ENCODE data around the gene DNM3.
"Not testable (repeated sequence)": the region's sequence is repeated elsewhere in the genome, so short reads cannot be mapped to it uniquely, and the experiment has no call there.

The DNM3 gene

DNA sequence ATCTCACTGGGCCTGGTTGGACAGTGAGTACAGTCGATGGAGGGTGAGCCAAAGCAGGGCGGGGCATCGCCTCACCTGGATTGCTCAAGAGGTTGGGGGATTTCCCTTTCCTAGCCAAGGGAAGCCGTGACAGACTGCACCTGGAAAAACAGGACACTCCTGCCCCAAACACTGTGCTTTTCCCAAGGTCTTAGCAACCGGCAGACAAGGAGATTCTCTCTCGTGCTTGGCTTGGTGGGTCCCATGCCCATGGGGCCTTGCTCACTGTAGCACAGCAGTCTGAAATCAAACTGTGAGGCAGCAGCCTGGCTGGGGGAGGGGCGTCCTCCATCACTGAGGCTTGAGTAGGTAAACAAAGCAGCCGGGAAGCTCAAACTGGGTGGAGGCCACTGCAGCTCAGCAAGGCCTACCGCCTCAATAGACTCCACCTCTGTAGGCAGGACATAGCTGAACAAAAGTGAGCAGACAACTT lies 590.5 kb downstream of the DNM3 start (continued):
- TF ChIP-seq ZNF335 (tag by site-specific recombination; conservative IDR thresholded peaks at IDR 0.05), result no peak
- TF ChIP-seq ZNF621 (tag by site-specific recombination; IDR thresholded peaks at IDR 0.05), result no peak

GRCh38 chr1:172437183-172437582 lies 595.9 kb downstream of the DNM3 start:
- POLR2A ChIA-PET; H3K4me3 ChIP-seq (ENCODE audit: low read depth, low read length); H3K4me1 ChIP-seq (ENCODE audit: control insufficient read depth, insufficient read depth, low read length); H3K27ac ChIP-seq (ENCODE audit: extremely low read depth, low read depth, low read length); H3K9me3 ChIP-seq (ENCODE audit: control insufficient read depth, insufficient read depth, low read depth, low read length): not testable (repeated sequence)
- CTCF ChIA-PET, result interaction anchor here (0.6 kb wide), 1 partner anchor 15 kb away, joined by 3 read pairs; no protein-coding TSS in a partner anchor
- peak; percentile 79 for TF ChIP-seq ZNF146 (tag by site-specific recombination; IDR thresholded peaks at IDR 0.05)
- H3K36me3 ChIP-seq (ENCODE audit: control insufficient read depth in 2 of 2, insufficient read depth in 1 of 2, low read length in 2 of 2), result peaks cover 0 to 15% of the 10 kb centered on the region in 2 experiments; a peak in 1 of 3 replicates

DNA sequence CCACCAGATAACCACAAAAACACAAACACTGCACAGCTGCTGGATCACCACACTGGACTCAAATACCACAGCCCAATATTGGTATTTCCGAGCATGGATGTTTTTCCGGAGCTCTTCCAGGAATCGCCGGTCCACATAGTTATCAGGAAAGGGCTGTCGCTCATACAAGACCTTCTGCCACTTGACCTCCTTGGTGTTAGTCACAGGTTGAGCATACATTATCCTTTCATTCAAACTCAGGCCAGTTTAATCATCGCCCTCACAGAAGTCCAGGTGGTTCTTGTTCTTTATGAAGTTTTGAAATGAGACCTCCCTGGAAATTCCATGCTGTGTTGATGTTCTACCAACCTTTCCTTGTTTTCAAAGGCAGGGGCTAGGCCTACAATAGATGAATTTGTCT lies 601.1 kb downstream of the DNM3 start:
- H3K4me1 ChIP-seq (ENCODE audit: control insufficient read depth, insufficient read depth, low read length), result no peaks in the 10 kb centered on the region
- no peak overlapping the region for H3K4me3 ChIP-seq (ENCODE audit: low read depth, low read length)
- H3K9me3 ChIP-seq (ENCODE audit: control insufficient read depth, insufficient read depth, low read depth, low read length), result no peaks in the 10 kb centered on the region
- H3K27ac ChIP-seq (ENCODE audit: extremely low read depth, low read depth, low read length), result no peak overlapping the region
- POLR2A ChIA-PET, result no interaction called here
- H3K36me3 ChIP-seq (ENCODE audit: control insufficient read depth in 2 of 2, insufficient read depth in 1 of 2, low read length in 2 of 2), result peaks cover 0 to 19% of the 10 kb centered on the region in 2 experiments; a peak in 1 of 3 replicates
- CTCF ChIA-PET, result interaction anchor here (0.6 to 2.8 kb wide), 8 partner anchors 10 to 641 kb away, joined by 3 to 23 read pairs (median 3); no protein-coding TSS in a partner anchor
- no peak for TF ChIP-seq ZFP41 (tag by site-specific recombination; IDR thresholded peaks at IDR 0.05; ENCODE audit: borderline replicate concordance)
- no peak for TF ChIP-seq ZNF777 (tag by site-specific recombination; IDR thresholded peaks at IDR 0.05; ENCODE audit: borderline replicate concordance)
- TF ChIP-seq ZNF449 (tag by site-specific recombination; IDR thresholded peaks at IDR 0.05), result no peak
- no peak for TF ChIP-seq ZNF324 (tag by site-specific recombination; IDR thresholded peaks at IDR 0.05)
- TF ChIP-seq, protein P1, sequence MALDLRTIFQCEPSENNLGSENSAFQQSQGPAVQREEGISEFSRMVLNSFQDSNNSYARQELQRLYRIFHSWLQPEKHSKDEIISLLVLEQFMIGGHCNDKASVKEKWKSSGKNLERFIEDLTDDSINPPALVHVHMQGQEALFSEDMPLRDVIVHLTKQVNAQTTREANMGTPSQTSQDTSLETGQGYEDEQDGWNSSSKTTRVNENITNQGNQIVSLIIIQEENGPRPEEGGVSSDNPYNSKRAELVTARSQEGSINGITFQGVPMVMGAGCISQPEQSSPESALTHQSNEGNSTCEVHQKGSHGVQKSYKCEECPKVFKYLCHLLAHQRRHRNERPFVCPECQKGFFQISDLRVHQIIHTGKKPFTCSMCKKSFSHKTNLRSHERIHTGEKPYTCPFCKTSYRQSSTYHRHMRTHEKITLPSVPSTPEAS (tag by site-specific recombination; IDR thresholded peaks at IDR 0.05), result no peak
- no peak for TF ChIP-seq TCF7L2 (IDR thresholded peaks at IDR 0.05; ENCODE audit: borderline replicate concordance, low read depth, low read length)
- no peak for TF ChIP-seq ZNF529 (tag by site-specific recombination; IDR thresholded peaks at IDR 0.05; ENCODE audit: insufficient replicate concordance)
- TF ChIP-seq, protein P2, sequence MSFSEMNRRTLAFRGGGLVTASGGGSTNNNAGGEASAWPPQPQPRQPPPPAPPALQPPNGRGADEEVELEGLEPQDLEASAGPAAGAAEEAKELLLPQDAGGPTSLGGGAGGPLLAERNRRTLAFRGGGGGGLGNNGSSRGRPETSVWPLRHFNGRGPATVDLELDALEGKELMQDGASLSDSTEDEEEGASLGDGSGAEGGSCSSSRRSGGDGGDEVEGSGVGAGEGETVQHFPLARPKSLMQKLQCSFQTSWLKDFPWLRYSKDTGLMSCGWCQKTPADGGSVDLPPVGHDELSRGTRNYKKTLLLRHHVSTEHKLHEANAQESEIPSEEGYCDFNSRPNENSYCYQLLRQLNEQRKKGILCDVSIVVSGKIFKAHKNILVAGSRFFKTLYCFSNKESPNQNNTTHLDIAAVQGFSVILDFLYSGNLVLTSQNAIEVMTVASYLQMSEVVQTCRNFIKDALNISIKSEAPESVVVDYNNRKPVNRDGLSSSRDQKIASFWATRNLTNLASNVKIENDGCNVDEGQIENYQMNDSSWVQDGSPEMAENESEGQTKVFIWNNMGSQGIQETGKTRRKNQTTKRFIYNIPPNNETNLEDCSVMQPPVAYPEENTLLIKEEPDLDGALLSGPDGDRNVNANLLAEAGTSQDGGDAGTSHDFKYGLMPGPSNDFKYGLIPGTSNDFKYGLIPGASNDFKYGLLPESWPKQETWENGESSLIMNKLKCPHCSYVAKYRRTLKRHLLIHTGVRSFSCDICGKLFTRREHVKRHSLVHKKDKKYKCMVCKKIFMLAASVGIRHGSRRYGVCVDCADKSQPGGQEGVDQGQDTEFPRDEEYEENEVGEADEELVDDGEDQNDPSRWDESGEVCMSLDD (tag by site-specific recombination; IDR thresholded peaks at IDR 0.05), result no peak
- TF ChIP-seq KLF9 (tag by site-specific recombination; IDR thresholded peaks at IDR 0.05; ENCODE audit: low read depth), result no peak
- no peak for TF ChIP-seq ZNF175 (tag by site-specific recombination; IDR thresholded peaks at IDR 0.05)
- no peak for TF ChIP-seq ZNF16 (tag by site-specific recombination; IDR thresholded peaks at IDR 0.05; ENCODE audit: low read depth)
- TF ChIP-seq HOXA7 (CRISPR knock-in tag; IDR thresholded peaks at IDR 0.05; ENCODE audit: borderline replicate concordance), result no peak
- no peak for TF ChIP-seq TRIM28 (IDR thresholded peaks at IDR 0.05; ENCODE audit: borderline replicate concordance, low read length)
- no peak for TF ChIP-seq ZNF548 (tag by site-specific recombination; IDR thresholded peaks at IDR 0.05)
- TF ChIP-seq PRDM10 (tag by site-specific recombination; IDR thresholded peaks at IDR 0.05), result no peak
- TF ChIP-seq ZNF692 (tag by site-specific recombination; IDR thresholded peaks at IDR 0.05), result no peak
- no peak for TF ChIP-seq ZNF629 (tag by site-specific recombination; IDR thresholded peaks at IDR 0.05)
- TF ChIP-seq, protein P3, sequence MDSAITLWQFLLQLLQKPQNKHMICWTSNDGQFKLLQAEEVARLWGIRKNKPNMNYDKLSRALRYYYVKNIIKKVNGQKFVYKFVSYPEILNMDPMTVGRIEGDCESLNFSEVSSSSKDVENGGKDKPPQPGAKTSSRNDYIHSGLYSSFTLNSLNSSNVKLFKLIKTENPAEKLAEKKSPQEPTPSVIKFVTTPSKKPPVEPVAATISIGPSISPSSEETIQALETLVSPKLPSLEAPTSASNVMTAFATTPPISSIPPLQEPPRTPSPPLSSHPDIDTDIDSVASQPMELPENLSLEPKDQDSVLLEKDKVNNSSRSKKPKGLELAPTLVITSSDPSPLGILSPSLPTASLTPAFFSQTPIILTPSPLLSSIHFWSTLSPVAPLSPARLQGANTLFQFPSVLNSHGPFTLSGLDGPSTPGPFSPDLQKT (IDR thresholded peaks at IDR 0.05; ENCODE audit: borderline replicate concordance, low read depth, low read length), result no peak
